K562 (cell line): Measurements from ENCODE around the gene SRBD1. TPM values are rescaled to one million over a fixed set of nuclear protein-coding genes. Genes with fewer than 3 reads are reported as not detected.
A peak's percentile ranks its signal among the peaks of the same experiment; 100 is the strongest.

Experiments used
- ARID1B ChIP-seq: fragments of 450-650 bp; IDR thresholded peaks from 2 replicates; pipeline ENCODE4 v1.6.1; 2016; ENCODE audit warnings: antibody characterized with exemption, mild to moderate bottlenecking, inconsistent platforms
- DMBX1 ChIP-seq: fragments of 250-450 bp; sonication (Bioruptor Pico); IDR thresholded peaks from 2 replicates; pipeline ENCODE4 v1.8.0; 2022; ENCODE audit warnings: inconsistent platforms, mild to moderate bottlenecking, moderate library complexity, borderline replicate concordance
- HIVEP1 ChIP-seq: fragments of 250-450 bp; sonication (Bioruptor Pico); IDR thresholded peaks from 2 replicates; pipeline ENCODE4 v1.4.0; 2020; ENCODE audit warnings: mild to moderate bottlenecking
- JUND ChIP-seq, 2 experiments: IDR thresholded peaks; 2 replicates in 1 of 2; 3 replicates in 1 of 2; pipeline ENCODE4 v1.6.1; 2011; ENCODE audit warnings: borderline replicate concordance in 2 of 2, low read depth in 2 of 2, low read length in 2 of 2, improper control_type of control experiment in 1 of 2, missing biosample characterization in 1 of 2, missing genetic modification characterization in 1 of 2, missing genetic modification reagents in 1 of 2
- MTA1 ChIP-seq: fragments of 450-650 bp; IDR thresholded peaks from 2 replicates; pipeline ENCODE4 v1.6.1; 2017; ENCODE audit warnings: borderline replicate concordance
- PHB ChIP-seq: fragments of 250-450 bp; sonication (Bioruptor Pico); IDR thresholded peaks from 2 replicates; pipeline ENCODE4 v1.5.0; 2021
- RBM22 ChIP-seq: fragments of 200-400 bp; formaldehyde crosslinking; IDR thresholded peaks from 2 replicates; pipeline ENCODE4 v1.6.1; 2018; ENCODE audit warnings: low read length, low read depth; ENCODE audit not compliant: poor library complexity, severe bottlenecking
- RBM25 ChIP-seq: fragments of 200-400 bp; formaldehyde crosslinking; IDR thresholded peaks from 2 replicates; pipeline ENCODE4 v1.6.1; 2018; ENCODE audit warnings: low read length, low read depth, moderate library complexity; ENCODE audit not compliant: severe bottlenecking
- RHOXF2B ChIP-seq: fragments of 250-450 bp; sonication (Bioruptor Pico); conservative IDR thresholded peaks from 2 replicates; pipeline ENCODE4 v1.5.1; 2021
- SMARCA4 ChIP-seq: fragments of 450-650 bp; IDR thresholded peaks from 2 replicates; pipeline ENCODE4 v1.6.1; 2016
- SMC3 ChIP-seq: conservative IDR thresholded peaks from 2 replicates; pipeline ENCODE4 v1.6.1; 2011; ENCODE audit warnings: low read depth, low read length, improper control_type of control experiment; ENCODE audit not compliant: insufficient read depth
- TFAM ChIP-seq: fragments of 250-450 bp; sonication (Bioruptor Pico); conservative IDR thresholded peaks from 2 replicates; pipeline ENCODE4 v1.5.0; 2021; ENCODE audit warnings: mild to moderate bottlenecking, moderate library complexity
- TGIF2 ChIP-seq: sonication (generic); formaldehyde crosslinking; IDR thresholded peaks from 2 replicates; pipeline ENCODE4 v1.8.1; 2022; ENCODE audit warnings: mild to moderate bottlenecking, missing genetic modification reagents, moderate library complexity
- ZNF175 ChIP-seq: fragments of 200-800 bp; sonication (Bioruptor generic); IDR thresholded peaks from 2 replicates; pipeline ENCODE4 v1.6.1; 2016; ENCODE audit warnings: low read depth, mild to moderate bottlenecking, missing genetic modification characterization, missing compliant biosample characterization
- ZNF316 ChIP-seq: fragments of 450-650 bp; IDR thresholded peaks from 2 replicates; pipeline ENCODE4 v1.6.1; 2016
- polyA plus RNA-seq, 8 experiments: library from polyadenylated mRNA; depleted of rRNA in 4 of 8; stranded (reverse) in 5 of 8; unstranded in 3 of 8; fragments of >200 nt; fragmentation: Nextera tagmentation in 2 of 8; fragmentation: Illumina TruSeq in 1 of 8; extraction: Ambion mirVana in 2 of 8; extraction: Trizol in 1 of 8; gene quantifications; 2 replicates each; pipeline versions ENCODE4 v1.2.1 to v1.2.3, GENCODE V29; 2011 to 2014; ENCODE audit warnings: inconsistent platforms in 1 of 8, missing spikeins in 1 of 8
- total RNA-seq, 7 experiments: library from RNA; depleted of rRNA in 6 of 7; stranded (reverse); fragments of >200 nt in 6 of 7; fragmentation: Illumina TruSeq in 2 of 7; extraction: Trizol in 2 of 7; gene quantifications; 2 replicates each; pipeline versions ENCODE4 v1.2.1 to v1.2.3, GENCODE V29; 2011 to 2021; ENCODE audit warnings: low replicate concordance in 1 of 7
- TF ChIP-seq, protein P1 (sequence below): fragments of 450-650 bp; IDR thresholded peaks from 2 replicates; pipeline ENCODE4 v1.7.0; 2016; ENCODE audit warnings: borderline replicate concordance
- TF ChIP-seq, protein P2 (sequence below): fragments of 450-650 bp; formaldehyde crosslinking; IDR thresholded peaks from 2 replicates; pipeline ENCODE4 v1.4.0; 2020; ENCODE audit warnings: mild to moderate bottlenecking
- TF ChIP-seq, protein P3 (sequence below): fragments of 450-650 bp; IDR thresholded peaks from 2 replicates; pipeline ENCODE4 v1.6.1; 2017; ENCODE audit warnings: antibody characterized with exemption, mild to moderate bottlenecking

SRBD1 gene
- total and polyA plus RNA-seq, 9 of the 15 experiments (the other 6 are each of a cell fraction or from before 2014, with no cell fraction given) = 6.9 to 23.2 (median 14.7) TPM

DNA sequence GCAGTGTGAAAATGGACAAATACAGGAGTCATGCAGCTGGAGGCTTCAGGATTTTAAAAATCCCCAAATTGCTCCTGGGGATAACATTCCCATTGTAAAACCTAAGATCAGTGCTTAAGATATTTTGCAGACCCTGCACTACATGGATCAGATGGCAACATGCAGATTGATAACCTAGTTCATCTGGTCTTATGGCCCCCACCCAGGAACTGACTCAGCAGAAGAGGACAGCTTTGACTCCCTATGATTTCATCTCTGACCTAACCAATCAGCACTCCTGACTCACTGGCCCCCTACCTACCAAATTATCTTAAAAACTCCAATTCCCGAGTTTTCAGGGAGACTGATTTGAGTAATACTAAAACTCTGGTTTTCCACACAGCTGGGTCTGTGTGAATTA lies 20.0 kb downstream of the SRBD1 start (continued):
- TF ChIP-seq TGIF2 (CRISPR knock-in tag) = no peak
- TF ChIP-seq JUND (IDR thresholded peaks at IDR 0.05; ENCODE audit: borderline replicate concordance, low read depth, low read length) = peak; percentile 60; the same call in 1 of the 2 replicates
- TF ChIP-seq JUND (tag; IDR thresholded peaks at IDR 0.05; ENCODE audit: borderline replicate concordance, low read depth, low read length) = no peak
- no peak for TF ChIP-seq RBM25
- no peak for TF ChIP-seq PHB (CRISPR knock-in tag)
- TF ChIP-seq MTA1 = no peak
- no peak for TF ChIP-seq RBM22
- TF ChIP-seq RHOXF2B (CRISPR knock-in tag) = no peak
- TF ChIP-seq, protein P1, sequence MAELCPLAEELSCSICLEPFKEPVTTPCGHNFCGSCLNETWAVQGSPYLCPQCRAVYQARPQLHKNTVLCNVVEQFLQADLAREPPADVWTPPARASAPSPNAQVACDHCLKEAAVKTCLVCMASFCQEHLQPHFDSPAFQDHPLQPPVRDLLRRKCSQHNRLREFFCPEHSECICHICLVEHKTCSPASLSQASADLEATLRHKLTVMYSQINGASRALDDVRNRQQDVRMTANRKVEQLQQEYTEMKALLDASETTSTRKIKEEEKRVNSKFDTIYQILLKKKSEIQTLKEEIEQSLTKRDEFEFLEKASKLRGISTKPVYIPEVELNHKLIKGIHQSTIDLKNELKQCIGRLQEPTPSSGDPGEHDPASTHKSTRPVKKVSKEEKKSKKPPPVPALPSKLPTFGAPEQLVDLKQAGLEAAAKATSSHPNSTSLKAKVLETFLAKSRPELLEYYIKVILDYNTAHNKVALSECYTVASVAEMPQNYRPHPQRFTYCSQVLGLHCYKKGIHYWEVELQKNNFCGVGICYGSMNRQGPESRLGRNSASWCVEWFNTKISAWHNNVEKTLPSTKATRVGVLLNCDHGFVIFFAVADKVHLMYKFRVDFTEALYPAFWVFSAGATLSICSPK = no peak
- TF ChIP-seq TFAM (CRISPR knock-in tag) = no peak
- peak; percentile 94 for TF ChIP-seq ZNF316
- TF ChIP-seq, protein P2, sequence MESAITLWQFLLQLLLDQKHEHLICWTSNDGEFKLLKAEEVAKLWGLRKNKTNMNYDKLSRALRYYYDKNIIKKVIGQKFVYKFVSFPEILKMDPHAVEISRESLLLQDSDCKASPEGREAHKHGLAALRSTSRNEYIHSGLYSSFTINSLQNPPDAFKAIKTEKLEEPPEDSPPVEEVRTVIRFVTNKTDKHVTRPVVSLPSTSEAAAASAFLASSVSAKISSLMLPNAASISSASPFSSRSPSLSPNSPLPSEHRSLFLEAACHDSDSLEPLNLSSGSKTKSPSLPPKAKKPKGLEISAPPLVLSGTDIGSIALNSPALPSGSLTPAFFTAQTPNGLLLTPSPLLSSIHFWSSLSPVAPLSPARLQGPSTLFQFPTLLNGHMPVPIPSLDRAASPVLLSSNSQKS (CRISPR knock-in tag) = no peak
- TF ChIP-seq DMBX1 (CRISPR knock-in tag) = no peak
- 0 out of 2 replicates have a peak, but pooled peaks have one; percentile 28 for TF ChIP-seq SMARCA4
- TF ChIP-seq, protein P3, sequence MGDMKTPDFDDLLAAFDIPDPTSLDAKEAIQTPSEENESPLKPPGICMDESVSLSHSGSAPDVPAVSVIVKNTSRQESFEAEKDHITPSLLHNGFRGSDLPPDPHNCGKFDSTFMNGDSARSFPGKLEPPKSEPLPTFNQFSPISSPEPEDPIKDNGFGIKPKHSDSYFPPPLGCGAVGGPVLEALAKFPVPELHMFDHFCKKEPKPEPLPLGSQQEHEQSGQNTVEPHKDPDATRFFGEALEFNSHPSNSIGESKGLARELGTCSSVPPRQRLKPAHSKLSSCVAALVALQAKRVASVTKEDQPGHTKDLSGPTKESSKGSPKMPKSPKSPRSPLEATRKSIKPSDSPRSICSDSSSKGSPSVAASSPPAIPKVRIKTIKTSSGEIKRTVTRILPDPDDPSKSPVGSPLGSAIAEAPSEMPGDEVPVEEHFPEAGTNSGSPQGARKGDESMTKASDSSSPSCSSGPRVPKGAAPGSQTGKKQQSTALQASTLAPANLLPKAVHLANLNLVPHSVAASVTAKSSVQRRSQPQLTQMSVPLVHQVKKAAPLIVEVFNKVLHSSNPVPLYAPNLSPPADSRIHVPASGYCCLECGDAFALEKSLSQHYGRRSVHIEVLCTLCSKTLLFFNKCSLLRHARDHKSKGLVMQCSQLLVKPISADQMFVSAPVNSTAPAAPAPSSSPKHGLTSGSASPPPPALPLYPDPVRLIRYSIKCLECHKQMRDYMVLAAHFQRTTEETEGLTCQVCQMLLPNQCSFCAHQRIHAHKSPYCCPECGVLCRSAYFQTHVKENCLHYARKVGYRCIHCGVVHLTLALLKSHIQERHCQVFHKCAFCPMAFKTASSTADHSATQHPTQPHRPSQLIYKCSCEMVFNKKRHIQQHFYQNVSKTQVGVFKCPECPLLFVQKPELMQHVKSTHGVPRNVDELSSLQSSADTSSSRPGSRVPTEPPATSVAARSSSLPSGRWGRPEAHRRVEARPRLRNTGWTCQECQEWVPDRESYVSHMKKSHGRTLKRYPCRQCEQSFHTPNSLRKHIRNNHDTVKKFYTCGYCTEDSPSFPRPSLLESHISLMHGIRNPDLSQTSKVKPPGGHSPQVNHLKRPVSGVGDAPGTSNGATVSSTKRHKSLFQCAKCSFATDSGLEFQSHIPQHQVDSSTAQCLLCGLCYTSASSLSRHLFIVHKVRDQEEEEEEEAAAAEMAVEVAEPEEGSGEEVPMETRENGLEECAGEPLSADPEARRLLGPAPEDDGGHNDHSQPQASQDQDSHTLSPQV = no peak; the same call in 1 of the 2 replicates
- TF ChIP-seq SMC3 = no peak
- no peak for TF ChIP-seq HIVEP1 (CRISPR knock-in tag)
- no peak for TF ChIP-seq ZNF175 (CRISPR knock-in tag)
- peak; percentile 30; the same call in 1 of the 2 replicates for TF ChIP-seq ARID1B
